Right ventricle myocardium inferior (tissue), 1 donor: ENCODE results near the gene RRAGB. TPM values are rescaled to one million over a fixed set of nuclear protein-coding genes. Genes with fewer than 3 reads are reported as not detected.
"Not testable (repeated sequence)": the region's sequence is repeated elsewhere in the genome, so short reads cannot be mapped to it uniquely, and the experiment has no call there.

ENCODE experiments used
- ATAC-seq: fragments of 200-7000 bp; cut with Tn5 transposase; one replicate; pipeline ENCODE4 v1.9.1; 2020; ENCODE audit warnings: mild to moderate bottlenecking, moderate library complexity
- DNase-seq: peaks from one replicate; pipeline ENCODE4 v3.0.0; 2021; ENCODE audit errors: missing footprints
- intact Hi-C: fragments of 100-400 bp; cut with DNase I; formaldehyde crosslinking; loops from one replicate; pipeline ENCODE4 v1.11.0; 2022
- total RNA-seq: library from RNA; stranded (reverse); fragmentation: NEBNext Ultra II Directional; extraction: Animal tissue kit (Norgen Biotek cat#: 25700); gene quantifications from one replicate; pipeline ENCODE4 v1.2.1, GENCODE V29; 2021
- donor health status: DM: no; HTN: yes; CAD: no; lungs with severe emphysema.

The RRAGB gene
- total RNA-seq, 1 donor from 2014 or later, result 12.7 TPM

- intact Hi-C loops, result no loop called here
- DNase-seq, result no peak
- ATAC-seq, result no peak
Observed at GRCh38 chrX:55754861-55755294, 37.3 kb downstream of the RRAGB start.

GRCh38 chrX:55758033-55758432 is 40.5 kb downstream of the RRAGB start:
- intact Hi-C loops, result no loop called here

GRCh38 chrX:55759478-55759877 is 41.9 kb downstream of the RRAGB start:
- DNase-seq (no peak), ATAC-seq (no peak)
- intact Hi-C loops, result no loop called here

More at GRCh38 chrX:55758033-55758432, 40.5 kb downstream of the RRAGB start:
- no peak for ATAC-seq
- no peak for DNase-seq

- ATAC-seq (no peak), DNase-seq (no peak)
- intact Hi-C loops, result no loop called here
Observed at GRCh38 chrX:55767100-55767499, 49.6 kb downstream of the RRAGB start.

GRCh38 chrX:55774419-55774818 is 56.9 kb downstream of the RRAGB start:
- ATAC-seq, DNase-seq, intact Hi-C loops: not testable (repeated sequence)

GRCh38 chrX:55777596-55777995 is 60.0 kb downstream of the RRAGB start:
- no peak for ATAC-seq
- no peak for DNase-seq
- intact Hi-C loops, result no loop called here

GRCh38 chrX:55778322-55778721 is 60.8 kb downstream of the RRAGB start:
- intact Hi-C loops, result no loop called here
- DNase-seq (no peak), ATAC-seq (no peak)

GRCh38 chrX:55783723-55784122 is 66.2 kb downstream of the RRAGB start:
- ATAC-seq (no peak), DNase-seq (no peak)
- intact Hi-C loops, result no loop called here

- intact Hi-C loops, result no loop called here
- DNase-seq, result no peak
- ATAC-seq, result no peak
Observed at GRCh38 chrX:55787063-55787462, 69.5 kb downstream of the RRAGB start.

- ATAC-seq, result no peak
- intact Hi-C loops, result no loop called here
- no peak for DNase-seq
Observed at GRCh38 chrX:55787727-55788126, 70.2 kb downstream of the RRAGB start.

- intact Hi-C loops, result no loop called here
- ATAC-seq (no peak), DNase-seq (no peak)
Observed at GRCh38 chrX:55794405-55794804, 76.9 kb downstream of the RRAGB start.

- ATAC-seq (no peak), DNase-seq (no peak)
- intact Hi-C loops, result no loop called here
Observed at GRCh38 chrX:55796496-55796895, 78.9 kb downstream of the RRAGB start.

- DNase-seq (no peak), ATAC-seq (no peak)
- intact Hi-C loops, result no loop called here
Observed at GRCh38 chrX:55801811-55802210, 84.3 kb downstream of the RRAGB start.

Other genes starting within 250 kb of the RRAGB start
- gene USP51, start 227.9 kb upstream of the RRAGB start, total RNA-seq, result 1.2 TPM
- gene FOXR2, start 94.3 kb upstream of the RRAGB start, total RNA-seq, result not detected